ENCODE data around the gene LCN6.
"Not testable (repeated sequence)": the region's sequence is repeated elsewhere in the genome, so short reads cannot be mapped to it uniquely, and the experiment has no call there.

The LCN6 gene

DNA sequence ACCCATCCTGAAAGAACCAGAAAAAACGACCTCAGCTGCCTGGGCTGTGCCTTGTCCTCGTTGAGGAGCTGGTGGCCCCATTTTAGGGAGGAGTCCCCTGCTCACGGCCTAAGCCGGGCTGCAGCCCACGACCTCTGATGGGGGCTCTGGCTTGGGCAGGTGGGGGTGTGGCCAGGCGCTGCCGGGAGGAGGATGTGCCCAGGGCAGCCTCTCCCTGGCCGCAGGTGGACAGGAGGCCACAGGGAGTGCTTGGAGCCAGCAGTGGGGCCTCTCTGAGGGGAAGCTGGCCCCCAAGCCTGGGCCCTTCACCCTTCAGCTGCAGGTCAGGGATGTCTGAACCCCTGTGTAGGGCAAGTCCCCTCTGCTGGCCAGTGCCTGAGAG, 33.4 kb downstream of the LCN6 start:
- peaks cover 85% of the 10 kb centered on the region for H3K27me3 Mint-ChIP-seq
- no peaks in the 10 kb centered on the region for H3K36me3 Mint-ChIP-seq (ENCODE audit: low read depth)
- peaks cover 24% of the 10 kb centered on the region for H3K4me1 Mint-ChIP-seq (ENCODE audit: low read depth)
- no peaks in the 10 kb centered on the region for H3K9me3 Mint-ChIP-seq
- intact Hi-C loops (cut with micrococcal nuclease) = no loop called here
- H3K27ac Mint-ChIP-seq = no peak overlapping the region
- no peak overlapping the region for H3K4me3 Mint-ChIP-seq

DNA sequence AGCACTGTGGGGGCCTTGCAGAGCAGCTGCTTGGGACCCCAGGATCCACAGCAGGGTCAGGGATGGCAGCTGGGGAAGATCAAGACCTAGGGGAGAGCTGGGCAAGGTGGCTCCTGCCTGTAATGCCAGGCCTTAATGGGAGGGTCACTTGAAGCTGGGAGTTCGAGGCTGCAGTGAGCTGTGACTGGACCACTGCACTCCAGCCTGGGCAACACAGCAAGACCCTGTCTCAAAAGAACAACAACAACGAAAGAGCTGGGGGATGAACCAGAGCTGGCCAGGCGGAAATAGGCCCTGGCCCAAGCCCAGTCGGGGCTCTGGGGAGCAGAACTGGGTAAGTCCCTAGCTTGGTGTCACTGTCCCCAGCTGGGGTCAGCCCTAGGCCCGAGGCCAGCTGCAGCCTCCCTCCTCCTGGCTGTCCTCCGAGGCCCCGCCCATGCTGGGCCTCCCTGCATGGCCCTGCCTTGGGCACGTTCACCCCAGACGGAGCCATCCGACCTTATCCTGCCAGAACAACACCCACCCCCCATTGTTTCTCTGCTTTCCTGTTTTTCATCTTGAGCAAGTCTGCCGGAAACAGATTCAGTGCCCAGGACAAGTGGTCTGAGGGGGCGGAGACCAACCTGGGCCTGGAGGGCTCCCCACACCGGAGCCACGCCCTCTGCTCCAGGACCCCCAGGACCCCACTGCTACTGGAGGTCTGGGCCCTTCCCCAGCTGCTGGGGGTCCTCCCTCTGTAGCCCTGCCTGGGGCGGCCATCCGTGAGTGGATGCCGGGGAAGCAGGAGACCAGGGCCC, 34.0 kb downstream of the LCN6 start:
- H3K4me1 Mint-ChIP-seq (ENCODE audit: low read depth) = peaks cover 18% of the 10 kb centered on the region
- H3K36me3 Mint-ChIP-seq (ENCODE audit: low read depth) = no peaks in the 10 kb centered on the region
- no peaks in the 10 kb centered on the region for H3K9me3 Mint-ChIP-seq
- intact Hi-C loops (cut with micrococcal nuclease) = no loop called here
- peaks cover 86% of the 10 kb centered on the region for H3K27me3 Mint-ChIP-seq
- H3K27ac Mint-ChIP-seq = no peak overlapping the region
- H3K4me3 Mint-ChIP-seq = no peak overlapping the region

GRCh38 chr9:136713550-136713949, 34.8 kb downstream of the LCN6 start:
- H3K9me3 Mint-ChIP-seq = no peaks in the 10 kb centered on the region
- peaks cover 86% of the 10 kb centered on the region for H3K27me3 Mint-ChIP-seq
- peaks cover 14% of the 10 kb centered on the region for H3K4me1 Mint-ChIP-seq (ENCODE audit: low read depth)
- intact Hi-C loops (cut with micrococcal nuclease) = no loop called here
- no peaks in the 10 kb centered on the region for H3K36me3 Mint-ChIP-seq (ENCODE audit: low read depth)
- no peak overlapping the region for H3K27ac Mint-ChIP-seq
- no peak overlapping the region for H3K4me3 Mint-ChIP-seq

DNA sequence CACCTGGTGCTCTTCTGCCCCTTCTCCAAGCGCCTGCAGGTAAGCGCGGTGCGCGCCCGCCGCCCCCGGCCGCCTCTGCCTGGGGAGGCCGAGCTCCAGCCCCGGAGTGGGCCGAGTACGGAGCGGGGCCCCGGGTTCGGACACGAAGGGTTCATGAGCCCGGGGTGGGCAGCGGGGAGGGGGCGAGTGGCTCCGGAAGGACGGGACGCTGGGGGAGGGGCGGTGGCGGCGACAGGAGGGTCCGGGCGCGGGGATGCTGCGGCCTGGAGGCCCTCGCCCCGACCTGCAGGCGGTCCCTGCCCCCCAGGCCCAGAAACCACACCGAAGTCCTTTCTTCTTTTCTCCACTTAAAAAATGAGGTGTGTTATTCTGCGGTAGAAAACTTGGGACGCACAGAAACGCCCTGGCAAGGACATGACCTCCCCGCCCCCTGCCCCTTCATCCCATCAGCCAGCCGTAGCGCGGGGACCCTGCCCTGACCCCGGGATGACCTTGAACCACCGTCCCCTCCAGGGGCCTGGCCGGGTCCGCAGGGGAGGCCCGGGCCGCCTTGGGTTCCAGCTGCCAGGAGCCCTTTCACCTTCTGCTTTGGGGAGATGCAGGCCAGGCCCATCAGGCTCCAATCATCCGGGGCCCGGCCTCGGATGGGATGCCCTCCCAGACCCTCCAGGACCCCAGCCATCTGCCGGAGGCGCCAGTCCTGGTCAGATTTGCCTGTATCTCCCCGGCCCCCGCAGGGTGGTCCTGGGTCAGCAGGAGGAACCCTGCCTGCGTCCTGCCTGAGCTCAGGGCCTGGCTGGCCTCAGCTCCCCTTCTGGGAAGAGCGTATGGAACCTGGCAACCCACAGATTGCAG, 35.4 kb downstream of the LCN6 start:
- Mint-ChIP-seq H3K27ac (no peak overlapping the region), H3K4me3 (no peak overlapping the region), H3K9me3 (no peaks in the 10 kb centered on the region), H3K27me3 (peaks cover 84% of the 10 kb centered on the region), H3K4me1 (ENCODE audit: low read depth) (peaks cover 14% of the 10 kb centered on the region), H3K36me3 (ENCODE audit: low read depth) (no peaks in the 10 kb centered on the region)
- intact Hi-C loops (cut with micrococcal nuclease) = no loop called here

DNA sequence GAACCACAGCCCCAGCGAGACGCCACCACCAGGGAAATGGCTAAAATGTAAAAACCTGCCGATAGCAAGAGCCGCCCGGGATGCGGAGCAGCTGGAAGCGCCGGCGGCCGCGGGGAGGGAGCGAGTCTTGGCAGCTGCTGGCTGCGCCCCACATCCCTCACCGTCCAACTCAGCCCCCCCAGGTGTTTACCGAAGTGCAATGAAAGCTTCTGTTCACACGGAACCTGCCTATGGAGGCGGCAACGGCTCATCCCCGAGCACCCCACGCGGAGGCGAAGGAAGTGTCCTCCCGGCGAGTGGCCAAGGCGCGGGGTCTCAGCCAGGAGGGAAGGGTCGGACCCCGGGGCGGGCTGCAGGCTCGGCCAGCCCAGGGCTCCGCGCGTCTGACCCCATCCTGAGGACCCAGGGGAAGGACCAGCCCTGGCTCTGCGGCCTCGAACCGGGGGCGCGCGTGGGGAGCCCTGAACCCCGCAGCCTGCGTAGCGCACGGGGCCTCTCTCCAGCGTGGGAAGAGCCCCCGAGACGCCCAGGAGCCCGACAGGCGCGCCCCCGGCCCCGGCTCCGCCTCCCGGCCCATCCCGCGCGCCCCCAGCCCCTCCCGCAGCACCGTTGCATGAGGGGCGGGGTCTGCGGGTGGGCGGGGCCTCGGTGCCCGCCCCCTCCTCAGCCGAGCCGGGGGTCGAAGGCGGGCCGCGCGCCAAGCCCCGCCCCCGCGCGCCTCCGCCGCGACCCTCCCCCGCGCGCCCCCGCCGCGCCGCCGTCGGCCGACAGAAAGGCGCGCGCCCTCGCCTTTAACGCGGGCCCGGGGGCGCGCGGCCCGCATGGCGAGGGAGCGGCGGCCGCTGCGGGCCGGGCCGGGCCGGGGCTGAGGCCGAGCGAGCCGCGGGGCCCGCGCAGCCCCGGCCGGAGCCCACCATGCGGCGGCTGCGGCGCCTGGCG, 36.3 kb downstream of the LCN6 start, which contains the start of gene DIPK1B:
TSS of gene DIPK1B (plus strand) at position 822 of the 939 bp plus-strand sequence. CDS start at position 916, 94 bp downstream.
- intact Hi-C loops (cut with micrococcal nuclease) = no loop called here
- H3K9me3 Mint-ChIP-seq = no peaks in the 10 kb centered on the region

DNA sequence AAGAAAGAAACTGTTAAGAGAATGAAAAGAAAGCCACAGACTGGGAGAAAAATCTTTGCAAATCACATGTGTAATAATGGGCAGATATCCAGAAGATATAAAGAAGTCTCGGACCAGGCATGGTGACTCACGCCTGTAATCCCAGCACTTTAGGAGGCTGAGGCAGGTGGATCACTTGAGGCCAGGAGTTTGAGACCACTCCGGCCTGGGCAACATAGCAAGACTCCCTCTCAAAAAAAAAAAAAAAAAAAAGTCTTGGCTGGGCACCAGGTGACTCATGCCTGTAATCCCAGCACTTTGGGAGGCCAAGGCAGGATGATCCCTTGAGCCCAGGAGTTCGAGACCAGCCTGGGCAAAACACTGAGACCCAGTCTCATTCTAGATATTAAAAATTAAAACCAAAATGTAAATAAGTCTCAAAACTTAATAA, 37.1 kb downstream of the LCN6 start:
- intact Hi-C loops (cut with micrococcal nuclease); H3K9me3 Mint-ChIP-seq; H3K27ac Mint-ChIP-seq; H3K36me3 Mint-ChIP-seq (ENCODE audit: low read depth); H3K4me3 Mint-ChIP-seq: not testable (repeated sequence)
- Mint-ChIP-seq H3K4me1 (ENCODE audit: low read depth) (peaks cover 14% of the 10 kb centered on the region), H3K27me3 (peaks cover 72% of the 10 kb centered on the region)

More for the DNA sequence above, 36.3 kb downstream of the LCN6 start, which contains the start of gene DIPK1B:
- H3K27ac Mint-ChIP-seq = no peak within 1 kb of the TSS
- H3K27me3 Mint-ChIP-seq = peaks cover 76% of the 10 kb centered on the region
- peaks cover 14% of the 10 kb centered on the region for H3K4me1 Mint-ChIP-seq (ENCODE audit: low read depth)
- no peaks in the 10 kb centered on the region for H3K36me3 Mint-ChIP-seq (ENCODE audit: low read depth)
- peak within 1 kb of the TSS; percentile 61 for H3K4me3 Mint-ChIP-seq

GRCh38 chr9:136710543-136710942, 37.8 kb downstream of the LCN6 start:
- no peaks in the 10 kb centered on the region for H3K9me3 Mint-ChIP-seq
- peaks cover 20% of the 10 kb centered on the region for H3K4me1 Mint-ChIP-seq (ENCODE audit: low read depth)
- no peak overlapping the region for H3K27ac Mint-ChIP-seq
- H3K27me3 Mint-ChIP-seq = peaks cover 69% of the 10 kb centered on the region
- intact Hi-C loops (cut with micrococcal nuclease) = no loop called here
- H3K4me3 Mint-ChIP-seq = no peak overlapping the region
- H3K36me3 Mint-ChIP-seq (ENCODE audit: low read depth) = no peaks in the 10 kb centered on the region

DNA sequence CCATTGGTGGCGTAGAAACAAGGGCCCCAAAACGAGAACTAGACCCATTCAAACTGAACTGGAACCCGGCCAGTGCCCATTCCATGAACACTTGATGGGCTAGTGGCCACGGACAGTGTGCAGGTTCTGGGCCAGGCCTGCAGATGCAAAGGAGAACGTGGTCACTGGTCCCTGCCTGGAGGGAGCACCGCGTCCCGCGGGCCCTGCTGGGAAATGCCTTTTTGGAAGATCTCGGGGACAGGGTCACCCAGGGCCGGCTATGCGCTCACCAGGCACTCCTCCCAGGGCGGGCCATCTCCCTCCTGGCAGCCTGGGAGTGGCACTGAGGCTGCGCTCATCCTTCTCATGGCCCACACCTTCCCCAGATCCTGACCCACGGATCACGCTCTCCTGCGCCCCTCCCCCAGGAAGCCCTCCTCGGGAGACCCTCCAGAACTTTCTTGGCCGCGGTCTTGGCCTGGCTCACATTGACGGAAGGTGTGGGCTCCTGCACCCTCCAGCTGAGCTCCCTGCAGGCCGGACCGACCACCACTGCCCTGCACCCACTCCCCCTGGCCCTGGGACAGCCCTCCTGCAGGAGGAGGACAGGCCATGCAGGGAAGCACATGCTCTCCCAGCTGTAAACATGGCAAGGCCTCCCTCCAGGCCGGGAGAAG, 38.7 kb downstream of the LCN6 start:
- Mint-ChIP-seq H3K27me3 (peaks cover 65% of the 10 kb centered on the region), H3K9me3 (no peaks in the 10 kb centered on the region), H3K4me1 (ENCODE audit: low read depth) (peaks cover 20% of the 10 kb centered on the region), H3K4me3 (no peak overlapping the region), H3K36me3 (ENCODE audit: low read depth) (no peaks in the 10 kb centered on the region), H3K27ac (no peak overlapping the region)
- intact Hi-C loops (cut with micrococcal nuclease) = no loop called here

DNA sequence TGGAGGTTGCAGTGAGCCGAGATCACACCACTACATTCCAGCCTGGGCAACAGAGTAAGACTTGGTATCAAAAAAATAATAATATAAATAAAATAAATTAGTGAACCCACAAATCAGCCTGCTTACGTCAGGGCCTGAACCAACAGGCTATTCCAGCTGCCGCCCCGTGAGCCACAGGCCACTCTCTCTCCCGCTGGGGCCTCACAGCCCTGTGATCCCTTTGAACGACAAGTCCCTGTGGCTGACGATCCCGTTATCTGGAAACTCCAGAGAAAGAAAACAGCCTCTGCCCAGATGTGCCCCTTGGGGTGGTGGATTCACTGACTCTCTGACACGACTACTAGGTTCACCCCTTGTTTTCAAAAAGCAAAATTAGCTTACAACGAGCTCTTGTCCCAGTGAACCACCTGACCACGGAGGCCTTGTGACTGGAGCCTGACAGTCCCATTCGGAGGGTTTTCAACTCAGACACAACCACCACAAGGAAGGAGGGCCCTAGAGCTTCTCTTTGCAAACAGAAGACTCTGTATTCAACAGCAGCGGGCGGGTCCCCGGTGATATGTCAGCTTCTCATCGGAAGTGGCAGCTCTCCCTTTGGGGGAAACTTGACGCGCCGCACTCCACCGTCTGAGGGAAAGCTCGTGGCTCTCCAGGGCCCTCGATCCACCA, 40.3 kb downstream of the LCN6 start:
- intact Hi-C loops (cut with micrococcal nuclease) = no loop called here
- H3K9me3 Mint-ChIP-seq = no peaks in the 10 kb centered on the region
- no peak overlapping the region for H3K4me3 Mint-ChIP-seq
- no peaks in the 10 kb centered on the region for H3K36me3 Mint-ChIP-seq (ENCODE audit: low read depth)
- peaks cover 18% of the 10 kb centered on the region for H3K4me1 Mint-ChIP-seq (ENCODE audit: low read depth)
- H3K27me3 Mint-ChIP-seq = peaks cover 55% of the 10 kb centered on the region
- no peak overlapping the region for H3K27ac Mint-ChIP-seq

GRCh38 chr9:136707011-136707410, 41.3 kb downstream of the LCN6 start:
- Mint-ChIP-seq H3K4me3 (no peak overlapping the region), H3K27me3 (peaks cover 61% of the 10 kb centered on the region), H3K4me1 (ENCODE audit: low read depth) (peaks cover 20% of the 10 kb centered on the region), H3K36me3 (ENCODE audit: low read depth) (no peaks in the 10 kb centered on the region), H3K27ac (no peak overlapping the region), H3K9me3 (no peaks in the 10 kb centered on the region)
- intact Hi-C loops (cut with micrococcal nuclease) = no loop called here

DNA sequence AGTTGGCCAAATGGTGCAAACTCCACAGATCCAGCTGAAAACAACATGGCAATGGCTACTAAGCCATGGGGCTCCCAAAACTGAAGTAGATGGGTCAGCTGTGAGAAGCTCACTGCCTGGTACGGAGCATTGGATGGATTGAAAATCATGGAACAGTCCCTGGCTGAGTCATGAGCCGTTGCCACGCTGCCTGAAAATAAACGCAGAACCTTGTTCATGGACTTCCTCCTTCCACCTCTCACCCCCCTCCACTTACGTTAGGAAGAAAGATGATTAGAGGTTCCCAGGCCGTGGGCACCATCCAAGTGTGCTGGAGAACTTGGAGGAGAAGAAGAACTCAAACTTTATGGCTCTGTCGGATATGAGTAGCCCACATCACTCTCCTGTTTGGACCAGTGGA, 42.8 kb downstream of the LCN6 start:
- no peaks in the 10 kb centered on the region for H3K9me3 Mint-ChIP-seq
- no peak overlapping the region for H3K4me3 Mint-ChIP-seq

DNA sequence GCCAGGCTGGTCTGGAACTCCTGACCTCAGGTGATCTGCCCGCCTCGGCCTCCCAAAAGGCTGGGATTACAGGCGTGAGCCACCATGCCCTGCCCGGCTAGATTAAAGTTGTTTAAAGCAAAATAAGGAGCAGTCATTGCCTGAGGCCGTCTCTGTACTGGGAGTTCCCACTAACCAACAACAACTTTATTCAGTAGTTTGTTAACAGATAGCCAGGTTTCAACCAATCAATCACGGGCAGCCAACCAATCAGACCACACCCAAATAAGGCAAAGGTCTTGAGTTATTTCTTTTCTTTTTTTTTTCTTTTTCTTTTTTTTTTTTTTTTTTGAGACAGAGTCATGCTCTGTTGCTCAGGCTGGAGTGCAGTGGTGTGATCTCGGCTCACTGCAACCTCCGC, 43.6 kb downstream of the LCN6 start:
- intact Hi-C loops (cut with micrococcal nuclease); H3K4me3 Mint-ChIP-seq; H3K9me3 Mint-ChIP-seq; H3K36me3 Mint-ChIP-seq (ENCODE audit: low read depth); H3K27ac Mint-ChIP-seq: not testable (repeated sequence)
- Mint-ChIP-seq H3K27me3 (peaks cover 59% of the 10 kb centered on the region), H3K4me1 (ENCODE audit: low read depth) (peaks cover 40% of the 10 kb centered on the region)

More for the DNA sequence above, 42.8 kb downstream of the LCN6 start:
- intact Hi-C loops (cut with micrococcal nuclease) = no loop called here
- Mint-ChIP-seq H3K4me1 (ENCODE audit: low read depth) (peaks cover 33% of the 10 kb centered on the region), H3K27ac (no peak overlapping the region), H3K36me3 (ENCODE audit: low read depth) (no peaks in the 10 kb centered on the region), H3K27me3 (peaks cover 62% of the 10 kb centered on the region)

Measured in dendritic cell treated with granulocyte-macrophage colony-stimulating factor and Interleukin-4, amounts not matched to agents 40 ng/mL and 50 ng/mL, for 4 days (primary cell).